ENCODE data around the gene IL16.

DNA sequence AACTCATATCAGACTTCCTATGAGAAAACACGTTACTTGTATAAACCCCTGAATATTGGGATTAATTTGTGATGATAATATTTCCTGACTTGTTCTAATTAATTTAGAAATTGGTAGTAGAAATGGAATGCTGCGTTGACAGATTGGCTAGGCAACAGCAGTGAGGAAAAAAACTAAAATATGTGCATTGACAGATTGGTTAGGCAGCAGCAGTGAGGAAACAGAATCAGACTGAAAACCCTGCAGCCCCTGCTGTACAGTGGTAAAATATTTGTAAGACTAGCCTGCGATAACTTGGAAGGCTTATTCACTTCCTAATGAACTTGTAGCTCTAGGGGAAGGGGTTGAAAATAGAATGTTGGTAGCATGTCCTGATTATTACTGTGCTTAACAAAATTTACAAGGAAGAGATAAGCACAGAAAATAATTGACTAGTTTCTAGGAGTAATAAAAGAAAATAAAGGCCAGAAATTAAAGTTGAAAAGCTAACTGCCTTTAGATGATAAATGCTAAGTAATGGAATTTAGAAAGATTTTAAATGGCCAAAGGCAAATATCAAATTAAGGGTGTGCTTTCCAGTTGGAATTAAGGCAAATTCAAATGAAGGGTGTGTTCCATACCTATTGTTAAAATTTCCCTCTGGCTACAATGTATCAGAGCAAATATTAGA lies 29.9 kb upstream of the IL16 start:
- TF ChIP-seq POLR2AphosphoS5 (IDR thresholded peaks at IDR 0.05), result no peak
- TF ChIP-seq, protein P1, sequence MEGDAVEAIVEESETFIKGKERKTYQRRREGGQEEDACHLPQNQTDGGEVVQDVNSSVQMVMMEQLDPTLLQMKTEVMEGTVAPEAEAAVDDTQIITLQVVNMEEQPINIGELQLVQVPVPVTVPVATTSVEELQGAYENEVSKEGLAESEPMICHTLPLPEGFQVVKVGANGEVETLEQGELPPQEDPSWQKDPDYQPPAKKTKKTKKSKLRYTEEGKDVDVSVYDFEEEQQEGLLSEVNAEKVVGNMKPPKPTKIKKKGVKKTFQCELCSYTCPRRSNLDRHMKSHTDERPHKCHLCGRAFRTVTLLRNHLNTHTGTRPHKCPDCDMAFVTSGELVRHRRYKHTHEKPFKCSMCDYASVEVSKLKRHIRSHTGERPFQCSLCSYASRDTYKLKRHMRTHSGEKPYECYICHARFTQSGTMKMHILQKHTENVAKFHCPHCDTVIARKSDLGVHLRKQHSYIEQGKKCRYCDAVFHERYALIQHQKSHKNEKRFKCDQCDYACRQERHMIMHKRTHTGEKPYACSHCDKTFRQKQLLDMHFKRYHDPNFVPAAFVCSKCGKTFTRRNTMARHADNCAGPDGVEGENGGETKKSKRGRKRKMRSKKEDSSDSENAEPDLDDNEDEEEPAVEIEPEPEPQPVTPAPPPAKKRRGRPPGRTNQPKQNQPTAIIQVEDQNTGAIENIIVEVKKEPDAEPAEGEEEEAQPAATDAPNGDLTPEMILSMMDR (IDR thresholded peaks at IDR 0.05 in 8 of 11, conservative IDR thresholded peaks at IDR 0.05 in 3 of 11), result no peak
